NCI-H146 treated with DMSO at 0.1 percent for 48 hours (cell line): ENCODE measurements around the gene ADRB1.
A peak's percentile ranks its signal among the peaks of the same experiment; 100 is the strongest.

Source experiments
- DNase-seq: peaks from one replicate; lab custom pipeline; 2025; ENCODE audit not compliant: unreplicated experiment; lab: John Stamatoyannopoulos, UW

Gene ADRB1

GRCh38 chr10:114025611-114026130 lies 18.0 kb upstream of the ADRB1 start:
- DNase-seq: no peak

GRCh38 chr10:114026189-114027040 lies 17.3 kb upstream of the ADRB1 start:
- DNase-seq: no peak

GRCh38 chr10:114027041-114027394 lies 16.6 kb upstream of the ADRB1 start:
- DNase-seq: no peak

DNA sequence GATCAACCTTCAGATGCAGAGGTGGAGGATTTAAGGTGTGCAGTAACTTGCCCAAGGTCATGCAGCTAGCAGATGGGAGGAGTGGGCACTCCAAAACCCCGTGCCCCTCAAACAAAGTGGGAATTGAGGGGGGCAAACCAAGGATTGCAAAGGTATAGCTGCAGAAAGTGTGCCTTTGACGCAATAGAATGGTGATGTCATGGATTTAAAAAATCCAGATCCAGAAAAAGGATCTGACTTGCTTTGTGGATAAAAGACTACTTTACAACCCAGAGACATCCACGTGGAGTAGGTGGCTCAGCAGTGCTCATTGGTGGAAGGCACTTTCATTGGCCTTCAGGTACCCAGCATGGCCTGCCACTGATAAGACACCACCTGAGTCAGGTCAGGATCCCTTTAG lies 15.7 kb upstream of the ADRB1 start:
- DNase-seq: no peak

DNA sequence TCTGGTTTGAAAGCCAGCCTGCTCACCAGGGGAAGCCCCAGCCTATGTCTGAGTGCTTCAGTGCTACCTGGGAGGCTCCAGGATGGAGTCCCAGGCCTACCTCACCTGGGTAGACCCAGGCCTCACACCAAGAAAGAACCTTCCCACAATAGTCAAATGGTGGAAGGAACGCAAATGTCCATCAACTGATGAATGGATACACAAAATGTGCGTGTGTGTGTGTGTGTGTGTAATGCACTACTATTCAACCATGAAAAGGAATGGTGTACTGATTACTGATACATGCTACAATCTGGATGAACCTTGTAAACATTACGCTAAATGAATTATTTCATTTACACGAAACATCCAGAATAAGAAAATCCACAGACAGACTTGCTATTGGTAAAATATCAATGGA lies 15.2 kb upstream of the ADRB1 start:
- DNase-seq: no peak

DNA sequence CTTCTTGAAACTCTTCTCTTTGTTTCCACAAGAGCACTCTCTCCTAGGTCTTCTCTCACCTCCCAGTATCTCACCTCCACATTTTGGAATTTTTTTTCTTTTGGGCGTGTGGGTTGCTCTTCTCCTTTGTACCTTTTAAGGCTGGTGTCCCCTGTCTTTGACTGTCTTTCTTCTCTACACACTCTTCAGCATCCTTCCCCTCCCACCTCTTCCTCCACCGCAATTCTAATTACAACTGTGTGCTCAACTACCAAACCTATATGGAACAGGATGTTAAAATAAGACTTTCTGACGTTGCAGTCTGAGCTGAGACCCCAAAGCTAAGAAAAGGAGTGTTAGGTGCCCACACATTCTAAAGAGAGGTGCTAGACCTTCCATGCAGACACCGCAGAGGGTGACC lies 14.0 kb upstream of the ADRB1 start:
- DNase-seq: no peak

DNA sequence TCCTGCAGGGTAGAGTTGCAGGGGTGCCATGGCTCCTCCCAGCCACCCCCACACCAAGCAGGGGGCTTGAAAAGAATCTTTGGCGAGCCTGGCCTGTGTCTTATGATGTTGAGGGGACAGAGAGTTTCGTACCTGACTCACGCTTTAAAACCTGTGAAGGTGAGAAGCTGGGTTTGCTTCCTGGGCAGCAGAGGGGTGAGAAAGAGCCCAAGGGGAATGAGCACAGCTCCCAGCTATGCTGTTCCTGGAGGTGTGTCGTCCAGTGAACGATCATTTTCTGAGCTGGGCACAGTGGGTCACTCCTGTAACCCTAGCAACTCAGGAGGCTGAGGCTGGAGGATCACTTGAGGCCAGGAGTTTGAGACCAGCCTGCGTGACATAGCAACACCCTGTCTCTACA lies 13.5 kb upstream of the ADRB1 start:
- DNase-seq: no peak

DNA sequence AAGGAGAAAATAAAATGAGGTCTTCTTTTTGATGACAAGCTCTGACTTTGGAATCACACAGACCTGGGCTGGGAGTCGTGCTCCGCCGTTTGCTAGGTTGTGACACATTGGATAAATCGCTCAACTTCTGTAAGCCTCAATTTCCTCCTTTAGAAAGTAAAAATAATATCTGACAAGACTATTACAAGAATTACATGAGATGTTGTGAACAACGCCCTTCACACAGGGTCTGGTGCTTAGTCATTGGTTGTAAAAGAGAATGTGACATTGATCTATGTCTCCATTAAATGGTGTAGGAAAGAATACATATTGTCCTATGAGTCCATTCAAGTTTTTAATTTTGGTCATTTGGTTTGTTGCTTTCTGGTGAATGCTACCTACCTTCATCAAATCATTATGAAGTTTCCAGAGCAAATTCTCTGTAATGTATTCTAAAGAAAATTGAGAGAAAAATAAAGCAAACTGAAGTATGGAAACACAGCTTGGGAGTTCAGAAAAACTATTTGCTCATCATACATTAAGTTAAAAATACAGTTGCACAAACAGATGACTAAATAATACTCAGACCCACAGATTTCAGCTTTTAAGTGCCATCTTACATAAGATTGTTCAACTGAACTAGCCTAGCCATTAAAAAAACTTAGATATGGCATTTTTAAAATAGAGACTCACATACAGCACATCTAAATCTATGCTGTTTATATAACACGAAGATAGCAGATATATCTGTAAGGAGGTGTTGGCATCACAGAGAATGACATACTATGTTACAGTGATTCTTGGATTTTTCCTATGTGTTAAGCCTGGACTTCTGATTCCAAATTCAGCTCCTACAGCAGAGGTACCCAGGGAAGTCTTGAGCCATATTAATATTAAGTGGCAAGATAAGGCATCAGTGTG lies 12.3 kb upstream of the ADRB1 start:
- no peak for DNase-seq

DNA sequence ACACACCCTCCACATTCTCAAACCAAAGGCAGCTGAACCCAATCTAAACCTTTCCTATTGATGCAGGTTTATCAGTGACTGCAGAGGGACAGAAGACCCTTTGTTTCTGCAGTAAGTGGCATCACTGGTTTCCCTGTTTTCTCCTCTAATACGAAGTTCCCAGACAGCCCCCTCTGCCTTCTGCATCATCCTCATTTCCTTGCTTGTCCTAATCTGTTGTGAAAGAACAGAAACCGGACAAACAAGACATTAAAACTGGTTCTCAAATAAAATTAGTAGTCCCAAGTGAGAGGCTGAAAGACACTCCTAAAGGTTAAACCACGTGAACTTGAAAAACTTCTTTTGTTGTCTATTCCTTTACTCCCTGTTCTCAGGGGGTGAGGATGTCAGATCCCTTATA lies 10.1 kb upstream of the ADRB1 start:
- no peak for DNase-seq

DNA sequence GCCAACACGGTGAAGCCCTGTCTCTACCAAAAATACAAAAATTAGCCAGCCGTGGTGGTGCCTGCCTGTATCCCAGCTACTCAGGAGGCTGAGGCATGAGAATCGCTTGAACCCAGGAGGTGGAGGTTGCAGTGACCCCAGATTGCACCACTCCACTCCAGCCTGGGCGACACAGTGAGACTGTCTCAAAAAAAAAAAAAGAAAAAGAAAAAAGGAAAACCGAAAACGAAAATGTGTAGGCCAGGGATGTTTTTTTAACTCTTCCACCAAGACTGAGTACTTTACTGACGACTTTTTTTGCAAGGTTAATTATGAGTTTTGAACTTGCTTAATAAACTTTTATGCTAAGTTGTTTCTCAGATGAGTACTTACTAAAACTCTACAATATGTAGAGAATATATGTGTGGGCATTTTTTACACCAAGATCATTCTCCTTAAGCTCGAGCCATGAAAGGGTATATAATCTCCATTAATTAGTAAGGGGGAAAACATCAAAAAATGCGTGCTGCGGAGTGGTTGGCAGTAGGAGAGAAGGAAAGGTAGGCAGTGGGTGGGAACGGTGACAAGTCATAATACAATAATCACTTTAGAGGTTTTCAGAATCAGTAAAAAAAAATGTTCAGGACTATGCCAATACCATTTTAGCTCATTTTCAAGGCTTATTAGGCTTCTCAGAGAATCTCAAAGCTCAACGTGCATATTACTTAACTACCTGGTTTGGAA lies 8.6 kb upstream of the ADRB1 start:
- DNase-seq: no peak

GRCh38 chr10:114035791-114036190 lies 7.9 kb upstream of the ADRB1 start:
- DNase-seq: no peak

GRCh38 chr10:114038819-114039218 lies 4.8 kb upstream of the ADRB1 start:
- DNase-seq: no peak

GRCh38 chr10:114041166-114041565 lies 2.5 kb upstream of the ADRB1 start:
- DNase-seq: no peak

GRCh38 chr10:114042895-114043531 lies 653 bp upstream of the ADRB1 start:
- peak; percentile 33 for DNase-seq

DNA sequence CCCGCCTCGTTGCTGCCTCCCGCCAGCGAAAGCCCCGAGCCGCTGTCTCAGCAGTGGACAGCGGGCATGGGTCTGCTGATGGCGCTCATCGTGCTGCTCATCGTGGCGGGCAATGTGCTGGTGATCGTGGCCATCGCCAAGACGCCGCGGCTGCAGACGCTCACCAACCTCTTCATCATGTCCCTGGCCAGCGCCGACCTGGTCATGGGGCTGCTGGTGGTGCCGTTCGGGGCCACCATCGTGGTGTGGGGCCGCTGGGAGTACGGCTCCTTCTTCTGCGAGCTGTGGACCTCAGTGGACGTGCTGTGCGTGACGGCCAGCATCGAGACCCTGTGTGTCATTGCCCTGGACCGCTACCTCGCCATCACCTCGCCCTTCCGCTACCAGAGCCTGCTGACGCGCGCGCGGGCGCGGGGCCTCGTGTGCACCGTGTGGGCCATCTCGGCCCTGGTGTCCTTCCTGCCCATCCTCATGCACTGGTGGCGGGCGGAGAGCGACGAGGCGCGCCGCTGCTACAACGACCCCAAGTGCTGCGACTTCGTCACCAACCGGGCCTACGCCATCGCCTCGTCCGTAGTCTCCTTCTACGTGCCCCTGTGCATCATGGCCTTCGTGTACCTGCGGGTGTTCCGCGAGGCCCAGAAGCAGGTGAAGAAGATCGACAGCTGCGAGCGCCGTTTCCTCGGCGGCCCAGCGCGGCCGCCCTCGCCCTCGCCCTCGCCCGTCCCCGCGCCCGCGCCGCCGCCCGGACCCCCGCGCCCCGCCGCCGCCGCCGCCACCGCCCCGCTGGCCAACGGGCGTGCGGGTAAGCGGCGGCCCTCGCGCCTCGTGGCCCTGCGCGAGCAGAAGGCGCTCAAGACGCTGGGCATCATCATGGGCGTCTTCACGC lies 825 bp downstream of the ADRB1 start:
- peak; percentile 33 for DNase-seq

DNA sequence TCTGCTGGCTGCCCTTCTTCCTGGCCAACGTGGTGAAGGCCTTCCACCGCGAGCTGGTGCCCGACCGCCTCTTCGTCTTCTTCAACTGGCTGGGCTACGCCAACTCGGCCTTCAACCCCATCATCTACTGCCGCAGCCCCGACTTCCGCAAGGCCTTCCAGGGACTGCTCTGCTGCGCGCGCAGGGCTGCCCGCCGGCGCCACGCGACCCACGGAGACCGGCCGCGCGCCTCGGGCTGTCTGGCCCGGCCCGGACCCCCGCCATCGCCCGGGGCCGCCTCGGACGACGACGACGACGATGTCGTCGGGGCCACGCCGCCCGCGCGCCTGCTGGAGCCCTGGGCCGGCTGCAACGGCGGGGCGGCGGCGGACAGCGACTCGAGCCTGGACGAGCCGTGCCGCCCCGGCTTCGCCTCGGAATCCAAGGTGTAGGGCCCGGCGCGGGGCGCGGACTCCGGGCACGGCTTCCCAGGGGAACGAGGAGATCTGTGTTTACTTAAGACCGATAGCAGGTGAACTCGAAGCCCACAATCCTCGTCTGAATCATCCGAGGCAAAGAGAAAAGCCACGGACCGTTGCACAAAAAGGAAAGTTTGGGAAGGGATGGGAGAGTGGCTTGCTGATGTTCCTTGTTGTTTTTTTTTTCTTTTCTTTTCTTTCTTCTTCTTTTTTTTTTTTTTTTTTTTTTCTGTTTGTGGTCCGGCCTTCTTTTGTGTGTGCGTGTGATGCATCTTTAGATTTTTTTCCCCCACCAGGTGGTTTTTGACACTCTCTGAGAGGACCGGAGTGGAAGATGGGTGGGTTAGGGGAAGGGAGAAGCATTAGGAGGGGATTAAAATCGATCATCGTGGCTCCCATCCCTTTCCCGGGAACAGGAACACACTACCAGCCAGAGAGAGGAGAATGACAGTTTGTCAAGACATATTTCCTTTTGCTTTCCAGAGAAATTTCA lies 1.7 kb downstream of the ADRB1 start:
- DNase-seq: peak; percentile 24

GRCh38 chr10:114046087-114046458 lies 2.4 kb downstream of the ADRB1 start:
- no peak for DNase-seq

GRCh38 chr10:114048472-114048871 lies 4.8 kb downstream of the ADRB1 start:
- DNase-seq: no peak

- DNase-seq: no peak
These were observed 8.0 kb downstream of the ADRB1 start for GRCh38 chr10:114051714-114052113.
